DMS153 (cell line): ENCODE data around the gene AMACR.

Experiments used
- DNase-seq: peaks from one replicate; lab custom pipeline; 2025; lab: John Stamatoyannopoulos, UW

Gene AMACR

DNA sequence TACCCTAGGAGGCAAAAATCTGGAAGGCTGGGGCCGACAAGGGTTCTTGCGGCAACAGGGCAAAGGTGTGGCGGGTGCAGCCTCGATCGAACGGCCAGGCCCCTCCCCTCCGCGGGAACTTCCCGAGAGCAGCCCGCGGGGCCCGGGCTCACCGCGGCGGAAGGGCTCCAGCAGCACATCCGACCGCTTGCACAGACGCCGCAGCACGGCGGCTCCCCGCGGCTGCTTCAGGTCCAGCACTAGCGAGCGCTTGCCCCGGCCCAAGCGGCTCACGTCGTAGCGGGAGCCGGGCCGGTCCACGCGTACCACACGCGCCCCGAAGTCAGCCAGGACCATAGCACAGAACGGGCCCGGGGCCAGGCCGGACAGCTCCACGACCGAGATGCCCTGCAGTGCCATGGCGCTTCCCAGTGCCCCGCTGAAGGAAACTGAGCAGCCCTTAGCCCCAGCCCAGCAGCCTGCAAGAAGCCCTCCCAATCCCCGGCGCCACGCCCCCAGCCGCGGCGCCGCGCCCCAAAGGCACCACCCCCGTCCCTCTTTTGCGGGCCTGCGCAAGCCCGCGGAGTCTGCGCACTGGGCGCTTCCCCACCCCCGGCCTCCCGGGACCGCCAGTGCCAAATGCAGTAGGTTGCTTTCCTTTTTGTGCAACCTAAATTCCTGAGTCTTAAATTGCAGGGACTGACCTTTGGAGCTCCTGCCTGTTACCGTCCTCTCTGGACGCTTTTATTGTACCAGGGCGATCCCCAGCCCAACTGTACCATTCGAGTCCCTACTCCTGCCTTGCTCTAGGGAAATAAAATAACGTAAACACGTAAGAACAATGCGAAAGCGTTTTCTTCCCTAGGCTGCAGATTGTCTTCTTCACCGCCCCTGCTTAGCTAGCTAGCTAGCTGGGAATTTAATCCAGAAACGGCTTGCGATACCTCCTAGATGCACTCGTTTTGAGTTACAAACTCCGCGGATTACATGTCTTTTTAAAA lies at the start of gene AMACR:
AMACR (minus strand) TSS at position 430 of the 980 bp plus-strand sequence; CDS start at position 399, 31 bp downstream.
- peak; percentile 95 for DNase-seq

DNA sequence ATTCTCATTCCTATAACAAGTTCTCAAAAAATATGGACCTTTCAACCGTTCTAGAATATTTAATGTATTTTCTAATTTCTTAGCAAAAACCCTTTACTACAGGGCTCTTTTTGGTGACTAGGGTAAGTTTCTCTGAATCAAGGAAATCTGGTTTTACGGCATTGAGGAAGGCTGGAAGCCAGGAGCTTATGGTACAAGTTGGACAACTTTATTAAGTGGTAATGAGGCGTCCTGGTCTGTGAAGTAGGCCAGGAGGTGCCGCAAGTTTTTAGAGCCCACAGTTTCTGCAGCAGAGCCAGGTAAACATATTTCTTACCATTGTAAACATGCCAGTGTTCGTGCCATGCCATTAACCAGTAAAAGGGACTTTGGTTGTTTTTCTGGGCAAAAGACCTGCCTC lies 49.7 kb upstream of the AMACR start:
- DNase-seq: no peak

DNA sequence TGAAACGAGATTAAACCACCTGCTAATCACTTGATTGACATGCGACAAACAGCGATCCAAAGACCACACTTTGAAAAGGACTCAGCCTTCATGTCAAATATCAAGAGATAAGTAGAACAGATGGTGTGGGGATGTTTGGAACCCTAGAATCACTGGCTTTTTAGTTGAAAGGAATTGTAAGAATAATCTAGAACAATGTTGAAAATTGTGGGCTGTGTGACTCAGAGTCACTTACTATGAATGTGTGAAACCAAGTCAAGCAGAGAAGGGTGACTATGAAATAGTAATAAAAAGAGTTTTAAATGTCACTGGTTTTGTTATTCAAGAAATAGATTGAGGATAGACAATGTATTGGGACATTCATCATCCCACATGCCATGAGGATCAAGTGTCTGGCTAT lies 49.3 kb upstream of the AMACR start:
- no peak for DNase-seq

DNA sequence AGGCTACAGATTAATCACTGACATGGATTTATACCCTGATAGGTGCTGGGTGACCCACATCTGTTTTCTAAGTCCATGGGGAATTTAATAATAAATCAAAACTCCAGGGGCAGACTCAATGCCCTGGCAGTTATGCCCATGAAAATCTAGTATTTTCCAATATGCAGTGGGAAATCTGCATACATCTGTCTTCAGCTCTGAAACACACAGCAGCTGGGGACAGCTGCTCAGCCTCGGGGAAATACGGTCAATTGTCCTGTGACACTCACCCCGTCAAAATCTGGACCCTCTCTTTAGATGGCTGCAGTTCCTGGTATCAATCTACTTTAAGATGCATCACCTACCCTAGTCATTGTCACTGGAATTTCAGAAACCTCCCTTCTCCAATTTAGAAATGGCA lies 47.8 kb upstream of the AMACR start:
- DNase-seq: no peak

DNA sequence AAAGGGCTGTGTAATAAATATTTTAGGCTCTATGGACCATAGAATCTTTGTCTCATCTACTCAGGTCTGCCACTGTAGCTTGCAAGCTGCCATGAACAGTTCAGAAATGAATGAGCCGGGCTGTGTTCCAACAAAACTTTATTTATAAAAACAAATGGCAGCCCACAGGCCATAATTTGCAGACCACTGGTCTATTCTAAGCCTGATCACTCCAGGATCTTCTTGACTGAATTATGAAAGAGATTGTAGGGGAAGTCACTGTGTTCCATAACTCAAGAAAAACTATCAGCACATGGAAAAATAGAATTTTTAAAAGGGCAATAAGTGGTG lies 46.5 kb upstream of the AMACR start:
- DNase-seq: no peak

DNA sequence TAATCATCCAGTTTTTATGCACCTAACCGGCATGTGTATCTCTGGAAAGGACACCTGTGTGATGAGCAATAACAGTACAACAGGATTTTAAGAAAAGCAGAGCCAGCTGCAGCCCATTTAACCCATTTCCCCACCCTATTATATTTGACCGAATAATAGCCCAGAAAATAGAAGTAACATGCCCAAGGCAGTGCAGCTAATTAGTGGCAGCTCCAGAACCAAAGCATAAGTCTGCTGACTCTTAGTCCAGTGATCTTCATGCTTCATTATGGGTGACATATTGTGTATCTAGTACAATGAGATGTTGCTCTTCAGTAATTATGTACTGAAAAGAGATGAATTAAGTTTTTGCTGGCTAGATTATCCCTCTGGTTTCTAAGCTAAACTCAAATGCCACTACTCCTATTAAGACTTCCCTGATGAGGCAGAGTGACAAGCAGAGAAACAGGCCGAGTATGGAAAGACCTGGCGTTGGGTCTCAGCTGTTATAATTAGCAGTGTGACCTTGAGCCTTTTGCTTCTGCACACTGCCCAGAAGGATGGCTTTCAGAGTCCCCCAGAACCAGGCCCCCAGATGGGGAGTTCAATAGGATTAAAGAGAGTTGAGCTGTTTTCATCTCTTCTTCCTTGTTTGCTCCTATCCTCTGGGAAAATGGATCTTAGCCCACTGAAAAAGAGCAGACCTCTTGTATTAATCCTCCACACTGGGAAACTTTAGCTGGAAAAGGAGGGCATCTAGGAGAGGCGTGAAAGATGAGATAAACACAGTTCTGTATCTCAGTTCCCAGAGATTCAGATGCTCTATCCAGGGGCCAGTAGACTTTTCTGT lies 45.9 kb upstream of the AMACR start:
- DNase-seq: no peak

DNA sequence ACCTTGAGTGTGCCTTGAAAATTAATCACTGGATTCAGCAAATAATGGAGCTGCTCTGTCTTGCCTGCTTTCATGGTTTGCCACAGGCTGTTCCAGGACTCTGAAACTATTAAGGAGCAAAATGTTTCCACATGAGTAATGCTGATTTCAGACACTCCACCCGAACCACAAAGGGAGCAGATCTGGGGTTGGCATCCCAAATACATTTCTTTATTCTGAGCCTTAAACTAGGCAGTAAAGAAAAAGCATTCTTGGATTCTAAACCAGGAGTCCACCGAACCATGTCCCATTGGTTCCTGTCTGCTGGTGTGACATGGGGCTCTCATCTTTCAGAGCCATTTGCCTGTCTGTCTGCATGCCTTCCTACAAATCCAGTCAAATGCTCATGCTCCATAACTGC lies 45.3 kb upstream of the AMACR start:
- DNase-seq: no peak

DNA sequence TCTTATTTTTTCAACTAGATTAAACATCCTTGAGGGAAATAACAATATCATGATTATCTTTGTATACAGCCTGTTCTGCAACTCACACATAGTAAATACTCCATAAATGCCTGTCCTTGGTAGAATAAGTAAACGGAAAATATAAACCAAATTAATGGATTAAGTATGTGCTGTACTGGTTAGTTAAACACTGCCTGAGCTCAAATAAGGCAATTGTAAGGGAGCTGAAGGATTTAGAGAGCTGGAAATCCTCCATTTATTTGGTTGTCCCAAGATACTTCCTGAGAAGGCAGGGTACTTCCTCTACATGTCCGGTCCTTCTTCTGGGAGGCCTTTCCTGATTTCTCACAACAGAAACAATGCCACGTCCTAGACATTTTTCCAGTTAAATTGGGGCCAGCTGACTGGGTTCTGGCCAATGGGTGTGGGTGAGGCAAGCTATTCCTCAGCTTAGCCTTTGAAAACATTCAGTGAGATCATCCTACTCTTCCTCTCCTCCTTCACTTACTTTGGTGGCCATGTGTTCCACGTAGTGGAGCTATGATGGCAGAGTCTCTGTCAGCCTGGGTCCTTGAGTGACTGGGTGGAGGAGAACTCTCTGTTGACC lies 43.6 kb upstream of the AMACR start:
- DNase-seq: no peak

DNA sequence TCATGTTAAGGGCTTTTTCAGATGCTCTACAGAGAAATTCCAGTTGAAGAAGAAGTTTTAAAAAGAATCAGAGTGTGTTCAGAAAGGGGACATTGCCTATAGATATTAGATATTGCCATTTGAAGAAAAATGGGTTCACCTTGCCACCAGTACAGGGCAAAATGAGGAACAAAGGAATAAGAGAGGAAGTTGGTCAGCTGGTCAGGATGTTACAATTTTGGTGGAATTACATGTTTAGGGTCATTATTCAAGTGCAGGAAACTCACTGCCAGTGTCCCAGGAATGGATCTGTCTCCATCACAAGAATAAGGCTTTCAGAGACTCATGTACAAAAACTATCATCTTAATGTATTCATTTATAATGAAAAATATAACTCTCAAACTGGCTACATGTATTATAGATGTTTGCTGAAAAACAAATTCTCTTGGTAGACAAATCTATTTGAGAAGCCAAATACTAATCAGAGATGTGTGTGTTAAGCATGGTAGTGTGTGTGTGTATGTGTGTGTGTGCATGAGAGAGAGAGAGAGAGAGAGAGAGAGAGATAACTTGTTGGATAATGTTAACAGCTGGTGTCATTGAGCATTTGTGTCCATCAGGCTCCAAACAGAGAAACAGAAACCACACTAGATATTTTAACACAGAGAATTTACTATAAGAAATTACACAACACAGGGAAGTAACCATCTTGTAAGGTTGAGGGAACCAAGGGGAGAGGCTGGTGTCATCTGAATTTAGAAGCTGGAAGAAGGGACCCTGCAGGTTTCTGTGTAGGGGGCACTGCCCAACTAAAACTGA lies 40.1 kb upstream of the AMACR start:
- no peak for DNase-seq

DNA sequence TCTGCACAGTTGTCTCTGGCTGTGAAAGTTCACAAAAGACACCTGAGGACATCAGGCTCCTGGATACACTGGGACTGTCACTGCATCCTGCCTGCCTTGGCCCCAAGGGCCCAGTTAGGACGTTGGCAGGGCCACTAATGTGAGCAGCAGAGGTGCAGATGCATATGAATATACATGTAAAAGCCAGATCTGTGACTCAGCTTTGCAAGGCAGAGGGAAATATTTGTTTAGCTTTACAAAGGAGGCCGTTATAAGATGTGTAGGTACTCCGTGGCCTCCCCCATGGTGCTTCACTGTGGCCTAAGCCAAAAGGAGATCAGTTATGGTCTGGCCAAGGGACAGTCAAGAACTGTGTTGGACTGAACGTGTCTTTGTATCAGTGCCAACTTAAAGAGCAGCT lies 39.3 kb upstream of the AMACR start:
- DNase-seq: peak; percentile 26

DNA sequence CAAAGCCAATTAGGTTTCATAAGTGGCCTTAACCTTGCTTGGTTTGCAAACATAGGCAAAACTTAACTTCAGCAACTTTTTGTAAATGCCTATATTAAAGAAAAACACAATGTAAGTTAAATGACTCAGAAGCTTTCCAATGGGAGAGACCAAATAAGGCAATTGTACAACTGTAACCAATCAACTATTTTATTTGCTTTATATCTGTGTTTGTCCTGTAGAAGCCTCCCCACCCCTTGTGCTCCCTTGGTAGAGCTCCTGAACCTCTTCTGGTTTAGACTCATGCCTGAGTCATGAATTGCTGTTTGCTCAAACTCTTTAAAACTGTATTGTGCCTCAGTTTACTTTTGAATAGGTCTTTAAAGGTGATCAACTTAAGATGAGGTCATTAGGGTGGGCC lies 38.1 kb upstream of the AMACR start:
- no peak for DNase-seq

DNA sequence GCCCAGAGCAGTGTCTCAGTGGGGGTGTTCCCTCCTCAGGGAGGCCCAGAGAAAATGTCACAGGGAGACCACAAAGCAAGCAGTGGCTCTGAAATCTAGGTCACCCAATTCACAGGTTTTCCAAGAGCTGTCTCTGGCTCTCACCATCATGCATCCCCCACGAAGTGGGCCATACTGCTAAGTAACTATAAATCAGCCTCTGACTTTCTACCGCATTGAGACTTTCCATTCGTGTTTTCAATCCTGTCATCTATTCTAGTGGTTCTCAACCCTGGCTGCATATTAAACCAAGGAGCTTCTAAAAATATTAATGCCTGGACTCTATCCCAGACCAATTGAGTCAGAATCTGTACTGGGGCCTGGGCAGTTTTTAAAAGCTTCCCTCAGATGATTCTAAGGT lies 37.2 kb upstream of the AMACR start:
- no peak for DNase-seq

DNA sequence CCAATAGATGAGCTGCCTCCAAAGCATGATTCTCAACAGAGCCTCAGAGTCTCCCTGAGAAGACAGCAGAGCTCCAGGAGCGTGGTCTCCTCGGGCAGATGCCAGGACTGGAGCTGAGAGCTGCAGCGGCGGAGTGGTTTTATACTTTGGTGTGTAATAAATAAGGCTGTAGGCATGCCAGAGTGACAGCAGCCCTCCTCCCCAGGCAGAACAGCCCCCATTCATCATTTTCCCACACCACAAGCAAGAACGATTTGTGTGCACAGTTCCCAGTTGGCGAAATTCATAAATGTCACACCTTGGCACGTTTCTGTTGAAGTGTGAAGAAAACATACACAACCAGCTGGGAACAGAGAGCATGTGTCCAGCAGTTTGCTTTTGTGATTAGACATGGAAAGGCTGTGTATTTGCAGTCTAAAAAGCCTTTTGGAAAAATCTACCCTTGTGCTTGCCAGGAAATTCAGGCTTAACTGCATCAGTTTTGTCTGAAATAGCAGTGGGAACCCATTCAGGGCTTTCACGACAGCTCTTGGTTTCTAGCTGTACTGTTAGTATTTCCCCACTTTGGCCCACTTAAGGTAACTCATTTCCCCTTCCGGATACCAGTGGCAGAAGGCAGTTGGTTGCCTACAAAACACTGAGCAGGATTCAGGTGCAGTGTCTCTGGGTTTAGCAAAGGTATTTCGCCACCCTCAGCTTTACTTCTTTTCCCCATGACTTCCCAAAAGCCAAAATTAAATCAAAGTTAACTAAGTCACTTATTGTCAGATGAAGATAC lies 35.4 kb upstream of the AMACR start, which contains the start of gene C1QTNF3:
C1QTNF3 (minus strand) TSS at position 115 of the 778 bp plus-strand sequence; CDS start at position 27, 88 bp downstream.
- DNase-seq: no peak

DNA sequence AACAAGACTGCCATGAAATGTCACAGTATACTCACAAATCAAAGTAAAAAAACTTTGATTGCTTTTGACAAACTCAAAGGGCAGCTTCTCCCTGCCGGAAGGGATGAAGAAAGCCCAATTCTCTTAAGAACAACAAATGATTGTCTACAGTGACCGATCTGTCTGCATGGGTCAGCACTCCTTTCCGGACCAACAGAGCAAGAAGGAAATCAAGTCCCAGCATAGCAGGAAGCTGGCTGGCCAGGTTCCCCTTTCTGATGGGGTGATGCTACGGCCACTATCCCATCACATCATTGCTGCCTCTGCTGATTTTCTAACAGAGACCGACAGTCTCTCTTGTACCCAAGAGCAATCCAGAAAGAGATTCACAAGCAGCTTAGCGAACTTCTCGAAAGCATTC lies 34.5 kb upstream of the AMACR start:
- DNase-seq: no peak

DNA sequence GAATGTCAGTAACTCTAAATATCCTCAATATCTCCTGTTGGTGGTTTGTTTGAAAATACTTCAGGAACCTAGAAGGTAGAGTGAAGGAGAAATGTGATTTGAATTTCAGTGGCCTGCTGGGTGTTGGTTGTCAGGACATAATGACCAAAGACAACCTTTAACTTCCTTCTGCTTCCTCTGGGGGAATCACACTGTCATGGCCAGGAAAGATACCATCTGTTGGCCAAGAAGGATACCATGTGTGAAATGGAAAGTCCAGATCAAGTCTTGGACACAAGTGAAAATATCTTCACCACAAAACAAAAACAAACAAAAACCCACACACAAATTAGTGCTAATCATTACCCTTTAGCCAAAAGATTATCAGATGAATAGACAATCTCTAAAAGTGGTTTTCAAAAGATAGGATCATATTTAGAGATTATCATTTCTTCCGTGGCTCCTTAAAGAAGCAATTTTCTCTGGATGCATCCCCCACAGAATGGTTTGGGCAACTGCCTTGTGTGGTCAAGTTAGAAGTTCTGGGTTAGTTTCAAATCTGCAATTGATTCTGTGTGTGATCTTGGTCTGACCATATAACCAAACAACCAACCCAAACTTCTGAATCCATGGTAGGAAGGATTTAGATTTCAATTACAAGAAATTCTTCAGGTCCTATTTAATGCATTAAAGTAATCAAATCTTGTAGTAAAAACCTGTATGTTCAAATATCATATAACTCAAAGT lies 33.6 kb upstream of the AMACR start:
- no peak for DNase-seq

DNA sequence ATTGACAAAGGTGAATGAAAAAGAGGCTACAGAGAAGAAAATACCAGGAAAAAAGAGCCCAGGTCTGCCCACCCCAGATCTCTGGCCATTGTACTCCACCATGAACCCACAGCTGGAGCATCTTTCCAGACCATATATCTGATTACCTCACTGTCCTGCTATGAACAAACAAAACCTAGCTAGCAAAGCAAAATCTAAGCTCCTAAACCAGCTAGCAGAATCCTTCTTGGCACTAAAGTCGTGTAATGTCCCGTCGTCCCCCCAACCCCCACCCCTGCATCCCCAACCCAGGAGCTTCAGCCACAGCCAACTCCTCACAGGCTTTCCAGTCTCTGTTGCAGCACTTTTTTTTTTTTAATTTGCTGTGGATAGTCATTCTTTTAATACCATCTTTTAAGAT lies 32.6 kb upstream of the AMACR start:
- no peak for DNase-seq

DNA sequence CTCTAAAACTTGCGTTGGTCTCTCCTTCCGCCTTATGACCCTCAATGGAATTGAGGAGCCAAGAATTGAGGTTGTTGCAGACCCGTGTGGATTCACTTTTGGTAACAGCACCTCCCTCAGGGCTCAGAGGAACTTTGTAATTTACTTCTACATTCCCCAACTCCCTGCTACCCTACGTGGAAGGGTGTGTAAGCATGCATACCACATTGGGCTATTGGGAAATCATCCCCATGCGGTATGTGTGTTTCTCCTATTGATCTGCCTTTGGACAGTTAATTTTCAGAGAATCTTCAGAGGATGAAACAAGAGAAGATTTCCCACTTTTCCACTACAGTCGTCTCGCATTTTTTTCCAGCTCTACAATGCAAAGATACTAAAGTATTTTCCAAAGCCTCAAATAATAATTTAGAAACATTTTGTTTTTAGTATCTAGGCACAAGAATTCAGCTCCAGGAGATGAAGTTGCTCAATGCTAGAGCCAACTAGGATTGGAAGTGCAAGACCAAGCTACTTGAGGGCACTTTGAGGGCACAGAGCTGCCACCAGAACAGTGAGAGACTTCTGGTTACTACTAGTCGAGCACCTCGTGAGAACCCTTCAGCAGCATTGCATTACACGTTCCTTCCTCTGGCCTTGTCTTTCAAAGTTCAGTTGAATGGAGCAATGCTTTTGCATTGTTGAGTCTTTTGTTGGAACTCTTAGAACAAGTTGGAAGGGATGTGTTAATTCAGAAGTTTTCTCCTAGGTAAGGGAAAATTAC lies 31.7 kb upstream of the AMACR start:
- DNase-seq: no peak

DNA sequence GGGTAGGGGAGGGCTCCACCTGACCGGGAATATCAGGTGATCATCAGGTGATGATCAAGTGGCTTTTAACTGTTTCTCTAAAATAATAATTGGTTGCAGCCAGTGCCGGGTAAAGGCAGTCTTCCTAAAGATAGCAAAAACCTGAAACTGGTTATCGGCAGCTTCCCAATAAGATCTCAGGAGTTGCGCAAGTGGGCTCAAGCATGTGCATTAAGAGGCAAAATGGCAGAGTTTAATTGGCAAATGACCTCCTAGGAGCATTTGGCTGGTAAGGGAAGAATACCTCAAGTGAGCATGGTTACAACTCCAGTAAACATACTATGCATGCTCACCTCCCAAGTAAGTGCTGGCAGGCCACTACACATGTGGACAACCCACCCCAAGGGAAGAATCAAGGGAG lies 31.0 kb upstream of the AMACR start:
- no peak for DNase-seq

DNA sequence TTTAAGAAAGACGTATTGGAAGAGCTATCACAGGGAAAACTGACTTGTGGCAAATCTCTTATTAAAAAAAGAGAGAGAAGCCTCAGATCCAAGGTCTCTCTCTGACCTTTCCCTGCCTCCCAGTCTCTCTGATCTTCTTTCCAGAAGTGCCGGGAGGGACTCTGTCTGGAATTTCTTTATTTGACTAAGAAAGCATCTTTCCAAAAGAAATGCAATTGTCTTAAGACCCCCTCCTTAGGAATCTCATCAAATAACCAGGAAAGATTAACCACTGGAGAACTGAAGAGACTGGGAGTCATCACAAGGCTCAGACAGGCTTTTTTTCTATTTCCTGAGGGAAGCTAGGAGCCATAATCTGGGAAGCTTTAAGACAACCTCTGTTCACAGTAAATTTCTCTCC lies 30.5 kb upstream of the AMACR start:
- no peak for DNase-seq

DNA sequence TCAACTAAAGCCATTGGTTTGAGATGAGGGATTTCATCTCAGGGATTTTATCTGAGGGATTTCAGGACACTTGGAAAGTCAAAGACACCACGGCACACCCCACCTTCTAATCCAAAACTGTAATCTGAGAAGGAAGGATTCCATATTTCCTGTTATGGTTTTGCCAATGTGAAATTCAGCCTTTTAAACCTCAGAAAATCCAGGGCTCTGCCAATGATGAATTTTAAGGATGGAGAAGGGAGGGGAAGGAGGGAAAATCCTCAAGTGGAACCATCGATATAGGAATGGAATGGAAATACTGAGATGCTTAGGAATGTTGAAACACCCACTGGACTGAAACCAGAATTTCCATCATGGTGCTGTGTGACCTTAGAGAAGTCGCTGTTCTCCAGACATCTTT lies 29.9 kb upstream of the AMACR start:
- no peak for DNase-seq
